ENCODE measurements around the gene TTC7B.

TTC7B gene

GRCh38 chr14:90582166-90582565, 234.1 kb downstream of the TTC7B start:
- no peaks in the 10 kb centered on the region for H3K36me3 ChIP-seq (ENCODE audit: low read length)
- H3K4me2 ChIP-seq (ENCODE audit: low read depth, low read length, poor library complexity, severe bottlenecking): no peak overlapping the region
- no peaks in the 10 kb centered on the region for H3K9me3 ChIP-seq (ENCODE audit: insufficient read depth, low read length)
- TF ChIP-seq, protein P1, sequence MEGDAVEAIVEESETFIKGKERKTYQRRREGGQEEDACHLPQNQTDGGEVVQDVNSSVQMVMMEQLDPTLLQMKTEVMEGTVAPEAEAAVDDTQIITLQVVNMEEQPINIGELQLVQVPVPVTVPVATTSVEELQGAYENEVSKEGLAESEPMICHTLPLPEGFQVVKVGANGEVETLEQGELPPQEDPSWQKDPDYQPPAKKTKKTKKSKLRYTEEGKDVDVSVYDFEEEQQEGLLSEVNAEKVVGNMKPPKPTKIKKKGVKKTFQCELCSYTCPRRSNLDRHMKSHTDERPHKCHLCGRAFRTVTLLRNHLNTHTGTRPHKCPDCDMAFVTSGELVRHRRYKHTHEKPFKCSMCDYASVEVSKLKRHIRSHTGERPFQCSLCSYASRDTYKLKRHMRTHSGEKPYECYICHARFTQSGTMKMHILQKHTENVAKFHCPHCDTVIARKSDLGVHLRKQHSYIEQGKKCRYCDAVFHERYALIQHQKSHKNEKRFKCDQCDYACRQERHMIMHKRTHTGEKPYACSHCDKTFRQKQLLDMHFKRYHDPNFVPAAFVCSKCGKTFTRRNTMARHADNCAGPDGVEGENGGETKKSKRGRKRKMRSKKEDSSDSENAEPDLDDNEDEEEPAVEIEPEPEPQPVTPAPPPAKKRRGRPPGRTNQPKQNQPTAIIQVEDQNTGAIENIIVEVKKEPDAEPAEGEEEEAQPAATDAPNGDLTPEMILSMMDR (IDR thresholded peaks at IDR 0.05; ENCODE audit: insufficient read depth, low read length, poor library complexity, severe bottlenecking): no peak
- no peak for TF ChIP-seq EZH2phosphoT487 (conservative IDR thresholded peaks at IDR 0.05; ENCODE audit: low read length)
- H3F3A ChIP-seq (ENCODE audit: insufficient read depth): no peaks in the 10 kb centered on the region
- H4K20me1 ChIP-seq (ENCODE audit: low read depth, low read length): no peaks in the 10 kb centered on the region
- no peak overlapping the region for H3K4me3 ChIP-seq (ENCODE audit: insufficient read depth, low read length, poor library complexity, severe bottlenecking)
- H3K79me2 ChIP-seq (ENCODE audit: insufficient read depth, low read length): no peaks in the 10 kb centered on the region
- no peaks in the 10 kb centered on the region for H3K9me2 ChIP-seq (replicated peaks; ENCODE audit: insufficient read depth, low read length)
- H3K27ac ChIP-seq (ENCODE audit: low read depth, low read length): no peak overlapping the region
- no peak overlapping the region for H3K9ac ChIP-seq (ENCODE audit: low read length)
- no peaks in the 10 kb centered on the region for H3K27me3 ChIP-seq (ENCODE audit: low read length)
- H2AFZ ChIP-seq (ENCODE audit: low read depth, low read length, severe bottlenecking): no peak overlapping the region

GRCh38 chr14:90581745-90582144, 234.5 kb downstream of the TTC7B start:
- Histone ChIP-seq H3K9me3 (ENCODE audit: insufficient read depth, low read length) (no peaks in the 10 kb centered on the region), H3K27ac (ENCODE audit: low read depth, low read length) (no peak overlapping the region), H4K20me1 (ENCODE audit: low read depth, low read length) (no peaks in the 10 kb centered on the region), H3K9ac (ENCODE audit: low read length) (no peak overlapping the region), H3F3A (ENCODE audit: insufficient read depth) (no peaks in the 10 kb centered on the region), H2AFZ (ENCODE audit: low read depth, low read length, severe bottlenecking) (no peak overlapping the region), H3K4me3 (ENCODE audit: insufficient read depth, low read length, poor library complexity, severe bottlenecking) (no peak overlapping the region), H3K27me3 (ENCODE audit: low read length) (no peaks in the 10 kb centered on the region), H3K9me2 (replicated peaks; ENCODE audit: insufficient read depth, low read length) (no peaks in the 10 kb centered on the region), H3K4me2 (ENCODE audit: low read depth, low read length, poor library complexity, severe bottlenecking) (no peak overlapping the region), H3K36me3 (ENCODE audit: low read length) (no peaks in the 10 kb centered on the region), H3K79me2 (ENCODE audit: insufficient read depth, low read length) (no peaks in the 10 kb centered on the region)
- TF ChIP-seq, protein P1 (IDR thresholded peaks at IDR 0.05; ENCODE audit: insufficient read depth, low read length, poor library complexity, severe bottlenecking): no peak
- no peak for TF ChIP-seq EZH2phosphoT487 (conservative IDR thresholded peaks at IDR 0.05; ENCODE audit: low read length)

DNA sequence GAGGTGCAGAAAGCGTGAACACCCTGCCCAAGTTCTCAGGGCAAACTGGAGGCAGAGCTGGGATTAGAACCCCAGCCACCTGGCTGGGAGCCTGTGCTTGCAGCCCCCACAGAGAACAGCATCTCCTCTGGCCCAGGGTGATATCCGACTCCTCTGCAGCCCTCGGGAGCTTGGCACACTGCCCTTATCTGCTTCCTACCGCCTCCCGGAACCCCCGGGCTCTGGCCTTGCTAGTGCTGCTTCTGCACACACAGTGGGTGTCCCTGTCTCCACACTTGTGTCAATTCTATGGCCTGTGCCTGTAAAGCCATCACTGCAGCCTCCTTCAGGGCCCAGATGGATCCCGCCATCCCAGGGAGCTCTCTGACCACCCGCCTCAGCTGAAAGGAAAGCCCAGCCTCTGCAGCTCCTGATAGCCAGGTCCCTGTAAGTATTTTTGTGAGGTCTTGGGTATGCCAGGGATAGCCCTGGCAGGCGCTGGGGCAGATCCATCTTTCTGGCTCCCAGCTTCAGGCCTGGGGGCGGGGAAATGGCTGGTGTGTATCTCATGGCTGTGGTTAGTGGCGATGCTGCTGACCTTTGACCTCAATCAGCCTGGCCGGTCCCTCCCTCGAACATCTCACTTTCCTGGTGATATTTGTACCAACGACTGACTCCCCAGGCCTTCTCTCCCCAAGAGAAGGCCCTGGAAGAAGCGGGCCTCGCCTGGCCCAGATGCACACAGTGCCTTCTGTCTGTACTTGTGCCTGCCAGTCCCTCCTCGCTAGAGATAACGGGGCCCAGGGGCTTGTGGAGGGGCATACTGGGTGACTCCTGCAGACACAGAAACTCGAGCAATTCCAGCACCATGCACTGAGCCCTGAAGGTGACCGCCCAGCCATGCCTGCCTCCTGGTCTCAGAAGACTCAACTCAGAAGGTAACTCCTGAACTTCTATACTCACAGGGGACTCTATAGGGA, 235.6 kb downstream of the TTC7B start:
- Histone ChIP-seq H3F3A (ENCODE audit: insufficient read depth) (no peaks in the 10 kb centered on the region), H3K79me2 (ENCODE audit: insufficient read depth, low read length) (no peaks in the 10 kb centered on the region), H3K9ac (ENCODE audit: low read length) (no peak overlapping the region), H4K20me1 (ENCODE audit: low read depth, low read length) (no peaks in the 10 kb centered on the region), H3K27me3 (ENCODE audit: low read length) (no peaks in the 10 kb centered on the region), H3K4me2 (ENCODE audit: low read depth, low read length, poor library complexity, severe bottlenecking) (no peak overlapping the region), H3K9me2 (replicated peaks; ENCODE audit: insufficient read depth, low read length) (no peaks in the 10 kb centered on the region), H3K9me3 (ENCODE audit: insufficient read depth, low read length) (no peaks in the 10 kb centered on the region), H3K36me3 (ENCODE audit: low read length) (no peaks in the 10 kb centered on the region), H3K27ac (ENCODE audit: low read depth, low read length) (no peak overlapping the region), H2AFZ (ENCODE audit: low read depth, low read length, severe bottlenecking) (no peak overlapping the region), H3K4me3 (ENCODE audit: insufficient read depth, low read length, poor library complexity, severe bottlenecking) (no peak overlapping the region)
- no peak for TF ChIP-seq EZH2phosphoT487 (conservative IDR thresholded peaks at IDR 0.05; ENCODE audit: low read length)
- TF ChIP-seq, protein P1 (IDR thresholded peaks at IDR 0.05; ENCODE audit: insufficient read depth, low read length, poor library complexity, severe bottlenecking): no peak

All from SU-DHL-6 (cell line).